Measurements from ENCODE around the gene SLC16A2. TPM values are rescaled to one million over a fixed set of nuclear protein-coding genes. Genes with fewer than 3 reads are reported as not detected.
A peak's percentile ranks its signal among the peaks of the same experiment; 100 is the strongest.
"Not testable (repeated sequence)": the region's sequence is repeated elsewhere in the genome, so short reads cannot be mapped to it uniquely, and the experiment has no call there.

Gene SLC16A2
- polyA plus RNA-seq, 1 donor: 63.1 TPM

GRCh38 chrX:74509989-74510388 is 88.7 kb downstream of the SLC16A2 start:
- DNase-seq: no peak

DNA sequence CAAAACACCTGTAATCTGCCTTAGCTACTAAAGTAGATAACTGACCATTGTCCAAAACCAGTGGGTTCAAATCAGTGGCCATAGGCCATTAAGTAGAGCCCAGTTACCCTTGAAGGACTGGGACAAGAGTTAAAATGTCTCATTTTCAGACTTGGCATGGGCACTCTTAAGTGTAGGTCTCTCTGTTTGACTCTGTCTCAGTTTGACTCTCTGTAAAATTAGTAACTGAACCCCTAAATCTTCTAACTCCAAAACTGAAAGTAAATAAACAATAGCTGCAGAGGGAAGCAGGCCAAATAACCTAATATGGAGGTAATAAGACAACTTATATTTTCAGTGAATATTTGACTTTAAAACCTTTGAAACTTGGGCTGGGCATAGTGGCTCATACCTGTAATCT is 89.1 kb downstream of the SLC16A2 start:
- no peak for DNase-seq

- DNase-seq: no peak
Measured at GRCh38 chrX:74511704-74512103, 90.4 kb downstream of the SLC16A2 start.

- no peak for DNase-seq
Measured at GRCh38 chrX:74514384-74514783, 93.1 kb downstream of the SLC16A2 start.

DNA sequence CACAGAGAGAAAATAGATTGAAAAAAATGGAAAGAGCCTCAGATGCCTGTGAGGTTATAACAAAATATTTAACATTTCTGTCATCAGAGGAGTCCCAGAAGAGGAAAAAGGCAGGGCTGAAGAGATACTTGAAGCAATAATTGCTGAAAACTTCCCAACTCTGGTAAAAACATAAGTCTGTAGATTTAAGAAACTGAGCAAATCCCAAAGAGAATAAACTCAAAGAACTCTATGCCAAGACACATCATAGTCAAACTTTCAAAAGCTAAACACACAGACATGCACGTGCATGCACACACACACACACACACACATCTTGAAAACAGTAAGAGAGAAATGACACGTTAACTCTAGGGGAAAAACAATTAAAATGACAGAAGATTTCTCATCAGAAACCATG is 94.1 kb downstream of the SLC16A2 start:
- no peak for DNase-seq

DNA sequence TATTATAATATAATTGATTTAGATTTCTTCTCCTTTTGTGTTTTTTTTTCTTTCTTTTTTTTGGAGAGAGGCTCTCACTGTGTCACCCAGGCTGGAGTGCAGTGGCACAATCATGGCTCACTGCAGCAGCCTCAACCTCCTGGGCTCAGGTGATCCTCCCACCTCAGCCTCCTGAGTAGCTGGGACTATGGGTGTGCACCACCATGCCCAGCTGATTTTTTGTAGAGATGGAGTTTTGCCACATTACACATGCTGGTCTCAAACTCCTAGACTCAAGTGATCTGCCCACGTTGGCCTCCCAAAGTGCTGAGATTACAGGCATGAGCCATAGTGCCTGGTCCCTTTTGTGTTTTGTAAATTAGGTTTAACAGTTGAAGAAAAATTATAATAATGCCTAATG is 94.7 kb downstream of the SLC16A2 start:
- DNase-seq: not testable (repeated sequence)

DNA sequence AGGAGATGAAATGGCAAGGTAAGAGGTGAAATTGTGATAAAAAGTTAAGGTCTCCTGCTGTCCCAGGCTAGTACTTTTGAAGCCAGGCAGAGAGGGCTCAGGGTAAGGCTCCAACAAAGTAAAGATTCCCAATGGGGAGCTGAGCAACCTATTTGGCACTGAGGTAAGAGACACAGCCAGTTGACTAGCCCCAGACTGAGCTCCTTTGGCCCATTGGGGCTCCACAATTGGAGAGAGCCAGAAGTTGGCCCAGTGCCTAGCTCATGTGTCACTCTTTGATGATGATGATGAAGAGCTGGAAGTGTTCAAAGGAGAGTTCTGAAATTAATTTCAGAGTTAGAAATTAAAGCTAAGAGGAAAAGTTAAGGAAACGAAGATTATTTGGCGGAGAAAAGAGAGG is 98.6 kb downstream of the SLC16A2 start:
- no peak for DNase-seq

GRCh38 chrX:74520291-74520690 is 99.0 kb downstream of the SLC16A2 start:
- no peak for DNase-seq

DNA sequence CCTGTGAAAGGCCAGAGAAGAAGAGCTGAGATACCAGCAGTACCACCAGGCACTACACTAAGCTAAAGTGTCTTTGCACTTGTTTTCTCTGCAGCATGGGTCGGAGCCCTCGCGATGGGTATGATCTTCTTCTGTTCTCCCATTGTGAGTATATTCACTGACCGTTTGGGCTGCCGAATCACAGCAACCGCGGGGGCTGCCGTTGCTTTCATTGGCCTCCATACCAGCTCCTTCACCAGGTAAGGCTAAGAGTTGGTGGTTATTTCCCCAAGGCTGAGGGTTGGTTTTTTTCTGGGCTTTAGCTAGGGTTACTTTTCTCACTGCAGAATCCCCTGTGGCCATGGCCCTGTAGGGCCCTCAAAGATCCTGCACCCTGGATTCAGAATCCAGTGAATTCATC is 99.6 kb downstream of the SLC16A2 start:
- no peak for DNase-seq

DNA sequence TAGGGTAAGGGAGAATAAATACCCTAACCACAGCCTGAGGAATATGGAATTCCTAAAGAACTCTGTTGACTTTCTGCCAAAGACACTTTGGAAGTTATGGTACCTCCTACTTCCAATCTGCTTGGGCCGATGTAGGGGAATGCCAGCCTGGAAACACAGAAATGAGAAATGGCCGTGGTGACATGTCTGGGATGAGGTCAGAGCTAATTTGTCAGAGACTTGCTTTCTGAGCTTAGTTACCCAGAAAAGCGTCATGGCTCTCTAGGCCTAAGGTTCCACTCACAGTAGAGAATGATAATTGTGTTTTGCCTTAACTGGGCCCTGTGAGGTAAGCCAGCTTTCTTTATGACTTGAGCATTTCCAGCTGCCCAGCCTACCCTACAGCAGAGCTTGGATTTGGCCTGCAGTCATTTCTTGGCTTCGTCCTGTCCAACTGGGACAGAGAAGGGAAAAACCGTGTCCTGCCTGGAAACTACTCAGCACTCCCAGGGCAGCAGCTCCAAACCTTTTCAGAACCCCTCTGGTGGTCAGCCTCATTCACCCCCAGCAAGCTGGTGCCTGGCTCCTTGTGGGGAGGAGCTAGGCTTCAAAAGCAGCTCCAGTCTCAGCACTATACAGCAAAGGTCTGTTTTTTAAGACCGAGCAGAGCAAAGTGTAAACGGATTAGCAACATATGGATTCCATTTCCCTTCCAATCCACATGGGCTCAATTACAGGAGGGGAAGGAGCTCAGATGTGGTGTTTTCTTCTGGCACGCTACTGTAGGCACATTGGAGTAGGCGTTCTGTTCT is 100.9 kb downstream of the SLC16A2 start:
- DNase-seq: peak; percentile 63

GRCh38 chrX:74523224-74523623 is 101.9 kb downstream of the SLC16A2 start:
- no peak for DNase-seq

- DNase-seq: no peak
Measured at GRCh38 chrX:74523870-74524735, 102.8 kb downstream of the SLC16A2 start.

DNA sequence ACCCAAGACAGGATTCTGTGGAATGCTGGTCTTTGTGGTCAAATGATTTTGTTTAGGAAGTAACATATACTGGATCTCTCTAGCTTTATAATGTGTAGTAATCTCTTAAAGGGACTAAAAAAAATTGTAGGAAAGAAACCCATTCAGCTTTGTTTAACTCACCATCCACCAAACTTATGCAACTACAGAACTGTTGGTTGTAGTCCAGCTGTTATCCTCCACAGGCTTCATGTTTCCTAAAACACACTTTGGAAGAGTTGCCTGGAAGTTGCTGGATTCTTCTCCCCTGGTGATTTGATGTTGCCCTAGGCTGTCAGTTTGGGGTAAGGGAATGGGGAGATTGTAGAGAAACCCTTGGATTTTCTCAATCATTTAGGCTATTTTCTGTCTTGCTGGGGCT is 103.8 kb downstream of the SLC16A2 start:
- DNase-seq: no peak

DNA sequence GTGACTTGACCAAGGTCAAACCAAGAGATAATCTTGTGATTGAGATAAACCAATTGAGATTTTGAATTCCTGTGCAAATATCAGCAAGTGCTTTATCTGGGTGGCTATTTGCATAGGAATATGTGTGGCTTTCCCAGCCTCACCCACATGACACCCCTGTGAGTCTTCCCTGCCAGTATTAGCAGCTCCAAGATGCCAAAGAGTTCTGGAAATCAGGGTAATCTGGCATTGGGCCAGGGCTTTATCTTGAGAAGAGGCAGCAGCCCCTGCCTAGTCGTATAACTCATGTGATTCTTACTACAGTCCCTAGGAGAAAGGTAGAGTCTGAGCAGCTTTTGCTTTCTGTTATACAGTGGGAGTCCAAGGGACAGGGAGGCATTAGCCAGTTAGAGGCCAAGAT is 105.5 kb downstream of the SLC16A2 start:
- DNase-seq: no peak

DNA sequence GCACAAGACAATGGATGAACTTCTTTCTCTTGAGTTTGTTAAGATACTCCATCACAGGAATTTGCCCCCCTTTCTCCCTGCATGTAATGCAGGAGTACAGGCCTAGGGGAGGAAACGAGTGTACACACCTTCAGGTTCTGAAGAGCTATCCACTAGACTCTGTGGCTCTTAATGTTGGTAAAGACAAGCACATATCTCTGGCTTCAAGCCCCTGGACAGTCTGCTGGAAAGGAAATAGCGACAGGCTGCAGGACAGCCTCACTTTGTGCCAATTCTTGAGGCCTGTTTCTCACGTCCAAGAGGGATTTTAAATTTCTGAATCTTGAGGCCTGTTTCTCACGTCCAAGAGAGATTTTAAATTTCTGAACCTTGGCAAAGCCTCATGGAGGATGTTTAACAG is 106.1 kb downstream of the SLC16A2 start:
- no peak for DNase-seq

- DNase-seq: no peak
Measured at GRCh38 chrX:74529311-74529710, 108.0 kb downstream of the SLC16A2 start.

- no peak for DNase-seq
Measured at GRCh38 chrX:74531081-74531480, 109.8 kb downstream of the SLC16A2 start.

DNA sequence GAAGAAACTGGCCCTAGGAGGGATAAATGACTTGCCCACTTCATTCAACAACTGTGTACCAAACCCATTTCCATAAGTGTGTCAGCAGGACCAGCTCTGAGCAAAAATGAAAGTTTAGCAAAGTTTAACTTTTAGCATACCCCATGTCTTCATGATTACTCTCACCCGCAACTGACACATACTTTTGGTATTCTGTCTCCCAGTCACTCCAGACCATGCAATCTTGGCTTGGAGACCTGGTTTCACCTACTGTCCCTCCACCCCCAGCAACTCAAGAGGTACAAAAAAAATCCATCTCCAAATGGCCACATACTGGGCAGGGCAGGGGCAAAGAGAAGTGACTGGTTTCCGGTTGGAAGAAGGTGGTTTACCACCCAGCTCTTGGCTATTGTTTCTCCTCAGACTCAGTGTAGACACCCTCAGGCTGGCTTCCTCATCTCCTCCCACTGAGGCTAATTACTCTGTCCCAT is 113.3 kb downstream of the SLC16A2 start:
- DNase-seq: no peak

GRCh38 chrX:74535086-74535407 is 113.8 kb downstream of the SLC16A2 start:
- no peak for DNase-seq

DNA sequence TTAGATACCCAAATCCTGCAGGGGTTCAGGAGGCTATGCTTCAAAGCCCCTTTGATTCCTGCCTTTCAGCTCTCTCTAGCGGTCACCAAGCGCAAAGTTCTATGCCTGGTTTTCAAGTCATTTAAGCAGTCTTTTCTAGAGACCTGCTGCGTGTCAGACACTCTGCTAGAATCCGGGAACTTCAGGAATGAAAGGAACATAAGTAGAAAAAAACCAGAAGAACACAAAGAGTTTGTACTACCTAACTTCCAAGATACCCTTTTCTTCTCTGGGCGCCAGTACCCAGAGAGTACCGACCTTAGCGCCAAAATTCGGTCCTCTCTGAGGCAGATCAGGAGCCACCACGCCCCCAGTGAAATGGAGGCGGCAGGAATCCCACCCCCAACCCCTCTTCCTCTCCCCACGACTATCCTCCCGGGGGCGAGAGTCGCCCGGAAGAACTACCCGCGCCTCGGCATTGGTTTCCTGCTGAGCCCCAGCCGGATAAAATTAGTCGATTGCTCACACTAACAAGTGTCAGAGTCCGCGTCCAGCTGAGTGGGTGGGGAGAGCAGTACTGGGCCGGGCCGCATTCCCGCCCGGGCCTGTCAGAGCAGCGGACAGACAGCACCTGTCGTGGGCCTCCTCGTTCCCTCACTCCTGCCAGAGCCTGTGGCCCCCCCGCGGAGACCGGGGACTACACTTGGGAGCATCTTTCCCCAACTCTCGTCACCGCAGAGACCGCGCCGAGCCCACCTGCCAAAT is 114.3 kb downstream of the SLC16A2 start:
- DNase-seq: peak; percentile 74

DNA sequence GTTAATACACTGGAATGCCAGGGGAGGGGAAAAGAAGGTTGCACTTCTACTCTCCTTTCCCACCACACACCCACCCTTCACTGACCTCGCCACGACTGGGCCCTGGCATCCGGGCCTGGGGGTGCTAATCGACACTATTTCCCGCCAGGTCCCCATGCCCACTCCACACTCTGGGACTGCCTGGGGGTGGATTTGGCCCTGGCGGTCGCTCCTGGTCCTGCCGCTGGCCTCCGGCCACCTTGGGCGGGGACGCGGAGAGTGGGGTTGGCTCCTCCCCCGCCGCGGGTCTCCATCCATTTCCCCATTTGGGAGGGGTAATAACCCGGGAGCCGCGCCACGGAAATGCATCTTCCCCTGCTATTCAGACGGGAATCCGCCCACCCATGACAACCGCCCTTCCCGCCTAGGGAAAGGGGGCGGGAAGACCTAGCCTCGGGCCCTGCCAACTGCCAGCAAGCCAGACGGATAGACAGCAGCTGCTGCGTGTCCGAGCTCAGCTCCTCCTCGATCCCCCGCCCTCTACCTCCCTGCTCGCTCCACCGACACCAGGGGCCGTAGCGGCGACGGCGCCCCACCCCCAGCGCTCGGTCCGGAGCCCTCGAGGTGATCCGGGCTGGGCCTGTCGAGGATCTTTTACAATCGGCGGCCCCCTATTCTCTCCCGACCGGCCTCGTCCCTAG is 115.0 kb downstream of the SLC16A2 start:
- DNase-seq: peak; percentile 89

- peak; percentile 59 for DNase-seq
Measured at GRCh38 chrX:74536832-74537371, 115.6 kb downstream of the SLC16A2 start.
